HPDE6-E6E7 (cell line): Measurements from ENCODE around the gene ITGB3BP.
"Not testable (repeated sequence)": the region's sequence is repeated elsewhere in the genome, so short reads cannot be mapped to it uniquely, and the experiment has no call there.

Experiments used
- DNase-seq: peaks from one replicate; pipeline ENCODE4 v3.0.0; 2011; ENCODE audit warnings: missing footprints; ENCODE audit errors: extremely low spot score

The ITGB3BP gene

GRCh38 chr1:63506782-63507181 lies 16.2 kb downstream of the ITGB3BP start:
- DNase-seq: no peak

GRCh38 chr1:63501256-63501655 lies 21.8 kb downstream of the ITGB3BP start:
- no peak for DNase-seq

DNA sequence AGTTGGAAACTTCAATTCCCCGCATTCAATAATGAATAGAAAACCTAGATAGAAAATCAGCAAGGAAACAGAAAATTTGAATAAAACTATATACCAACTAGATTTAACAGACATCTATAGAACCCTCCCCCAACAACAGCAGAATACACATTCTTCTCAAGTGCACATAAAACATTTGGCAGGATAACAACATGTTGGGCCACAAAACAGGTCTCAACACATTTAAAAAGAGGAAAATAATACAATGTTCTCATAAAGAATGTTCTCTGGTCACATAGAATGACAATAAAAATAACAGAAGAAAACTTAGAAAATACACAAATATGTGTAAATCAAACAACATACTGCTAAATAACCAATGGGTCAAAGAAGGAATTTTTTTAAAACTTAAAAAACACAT lies 24.9 kb downstream of the ITGB3BP start:
- no peak for DNase-seq

DNA sequence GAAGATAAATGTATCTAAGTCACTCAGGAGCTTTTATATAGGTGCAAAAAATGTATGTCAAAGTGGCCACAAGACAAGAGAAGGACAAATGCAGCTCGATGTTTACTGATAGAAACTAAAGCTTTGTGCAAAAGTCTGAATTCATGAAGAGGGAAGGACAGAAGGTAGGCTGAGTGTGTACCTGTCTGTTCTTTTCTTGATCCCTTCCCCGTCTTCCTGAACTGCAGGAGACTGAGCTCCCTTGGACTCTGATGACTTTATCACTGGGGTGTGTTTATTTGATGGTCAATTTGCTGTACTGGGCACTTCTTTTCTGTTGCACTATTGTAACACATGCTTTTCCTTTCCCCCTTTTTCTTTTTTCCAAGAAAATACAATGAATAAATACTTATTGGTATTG lies 25.4 kb downstream of the ITGB3BP start:
- DNase-seq: no peak

- DNase-seq: no peak
Observed at GRCh38 chr1:63487336-63488065, 35.5 kb downstream of the ITGB3BP start.

- no peak for DNase-seq
Observed at GRCh38 chr1:63486629-63487028, 36.4 kb downstream of the ITGB3BP start.

DNA sequence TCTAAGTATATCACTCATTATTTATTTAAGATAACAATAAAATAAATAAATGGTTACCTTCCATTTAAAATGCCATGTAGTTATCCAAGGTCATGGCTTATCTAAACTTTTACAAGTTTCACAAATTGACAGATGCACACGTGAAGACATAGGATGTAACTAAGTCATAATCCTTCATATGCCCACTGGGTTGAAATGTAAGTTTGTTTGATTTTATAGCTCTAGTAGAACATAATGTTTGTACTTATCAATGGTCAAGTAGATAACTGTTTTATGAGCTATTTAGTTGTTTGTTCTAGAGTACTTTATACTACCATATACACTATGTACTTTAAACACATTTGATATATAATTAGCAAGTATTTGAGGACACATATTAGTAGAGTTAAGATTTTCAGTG lies 43.0 kb downstream of the ITGB3BP start:
- DNase-seq: no peak

DNA sequence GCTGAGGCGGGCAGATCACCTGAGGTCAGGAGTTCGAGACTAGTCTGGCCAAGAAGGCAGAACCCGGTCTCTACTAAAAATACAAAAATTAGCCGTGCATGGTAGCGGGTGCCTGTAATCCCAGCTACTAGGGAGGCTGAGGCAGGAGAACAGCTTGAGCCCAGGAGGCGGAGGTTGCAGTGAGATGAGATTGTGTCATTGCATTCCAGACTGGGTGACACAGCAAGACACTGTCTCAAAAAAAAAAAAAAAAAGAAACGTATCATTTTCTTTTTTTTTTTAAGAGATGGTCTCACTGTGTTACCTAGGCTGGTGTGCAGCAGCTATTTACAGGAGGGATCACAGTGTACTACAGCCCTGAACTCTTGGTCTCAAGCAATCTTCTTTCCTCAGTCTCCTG lies 47.3 kb downstream of the ITGB3BP start:
- DNase-seq: no peak

- DNase-seq: not testable (repeated sequence)
Observed at GRCh38 chr1:63468683-63469082, 54.3 kb downstream of the ITGB3BP start.

DNA sequence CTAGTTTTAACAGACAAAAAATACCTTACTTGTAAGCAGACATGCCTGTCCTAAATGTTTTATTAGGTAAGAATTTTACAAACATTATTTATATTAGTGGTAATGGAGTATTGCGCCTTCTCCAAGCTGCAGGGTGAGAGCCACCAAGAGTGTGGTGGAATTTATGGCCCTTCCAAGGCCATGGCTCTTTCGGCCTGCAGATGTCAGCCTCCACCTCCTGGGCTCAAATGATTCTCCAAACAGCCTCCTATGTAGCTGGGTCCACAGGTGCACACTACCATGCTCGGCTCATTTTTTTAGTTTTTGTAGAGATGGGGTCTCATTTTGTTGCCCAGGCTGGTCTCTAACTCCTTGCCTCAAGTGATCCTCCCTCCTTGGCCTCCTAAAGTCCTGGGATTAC lies 56.3 kb downstream of the ITGB3BP start:
- no peak for DNase-seq

DNA sequence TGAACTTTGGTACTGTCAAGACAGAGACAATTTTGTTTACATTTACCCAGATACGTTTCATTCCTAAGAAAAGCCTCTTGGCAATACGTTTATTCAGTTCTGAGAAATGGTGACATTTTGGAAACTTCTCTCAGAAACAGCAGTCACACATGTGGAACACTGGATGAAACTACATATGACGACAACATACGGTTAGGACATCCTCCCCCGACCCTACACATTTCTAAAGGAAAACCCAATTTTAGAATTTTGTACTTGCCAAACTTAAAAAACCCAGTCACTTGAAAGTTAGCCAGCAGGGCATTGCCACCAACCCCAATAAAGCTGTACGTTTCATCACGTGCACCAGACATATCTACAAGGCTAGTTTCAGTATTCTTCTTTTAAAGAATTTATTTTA lies 56.8 kb downstream of the ITGB3BP start:
- DNase-seq: no peak

- peak; percentile 3 for DNase-seq
Observed at GRCh38 chr1:63463248-63463647, 59.8 kb downstream of the ITGB3BP start.

GRCh38 chr1:63461661-63462230 lies 61.3 kb downstream of the ITGB3BP start:
- DNase-seq: no peak

GRCh38 chr1:63458750-63459149 lies 64.3 kb downstream of the ITGB3BP start:
- DNase-seq: no peak

DNA sequence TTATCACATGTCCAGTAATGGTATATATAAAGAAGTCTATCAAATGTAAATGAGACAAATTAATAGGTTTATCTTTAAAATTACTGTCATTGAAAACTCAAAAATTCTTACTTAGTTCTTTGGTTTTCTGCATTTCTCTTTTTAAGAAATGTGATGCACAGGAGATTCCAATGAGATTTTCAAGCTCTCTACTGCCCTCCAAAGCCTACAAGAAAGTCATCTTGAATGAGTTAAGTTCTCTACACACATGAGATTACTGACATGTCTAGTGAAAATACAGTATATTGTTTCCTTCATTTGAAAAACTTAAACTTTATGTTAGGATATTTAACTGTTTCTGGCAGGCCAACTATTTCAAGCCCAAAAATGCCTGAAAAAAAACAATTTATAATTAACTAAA lies 68.8 kb downstream of the ITGB3BP start:
- DNase-seq: no peak

GRCh38 chr1:63453232-63453631 lies 69.8 kb downstream of the ITGB3BP start:
- DNase-seq: no peak

DNA sequence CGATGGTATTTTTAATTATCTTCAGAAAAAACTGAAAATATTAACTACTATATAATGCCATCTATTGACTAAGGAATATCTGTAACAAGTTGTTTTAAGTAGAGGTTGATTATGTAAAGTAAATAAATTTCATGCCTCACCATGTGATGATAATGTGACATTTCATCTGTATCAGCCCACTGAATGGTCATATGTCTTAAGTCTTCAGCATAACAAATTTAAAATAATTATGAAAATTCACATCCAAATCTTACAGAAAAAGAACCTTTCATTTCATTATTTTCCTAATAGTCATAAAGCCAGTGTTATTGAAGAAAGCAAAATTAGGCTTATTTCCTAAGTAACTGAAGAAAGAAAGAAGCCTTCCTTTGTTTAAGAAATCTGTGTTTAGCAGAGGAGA lies 72.6 kb downstream of the ITGB3BP start:
- DNase-seq: no peak

DNA sequence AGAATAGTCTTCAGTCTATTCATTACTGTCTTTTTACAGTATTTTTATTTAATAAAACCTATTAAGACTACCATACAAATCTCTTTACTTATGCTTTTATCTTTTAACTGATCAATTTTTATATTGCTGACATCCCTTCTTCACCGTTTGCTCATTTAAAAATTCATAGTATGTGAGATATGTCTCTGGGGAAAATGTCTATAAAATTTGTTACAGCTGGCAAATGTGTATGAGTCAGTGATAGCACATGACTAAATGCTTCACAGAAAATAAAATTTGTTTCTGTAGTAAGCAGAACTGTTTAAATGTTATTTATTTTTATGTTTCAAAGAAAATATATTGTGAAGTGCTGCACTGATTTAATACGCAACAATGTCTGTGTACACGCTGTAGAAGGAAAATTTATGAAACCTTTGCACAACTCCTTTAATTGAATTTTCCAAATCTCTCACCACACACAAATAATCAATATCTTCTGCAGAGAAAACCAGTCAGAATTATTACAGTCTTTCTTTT lies 74.2 kb downstream of the ITGB3BP start:
- DNase-seq: no peak

GRCh38 chr1:63442141-63442475 lies 80.9 kb downstream of the ITGB3BP start:
- DNase-seq: no peak

DNA sequence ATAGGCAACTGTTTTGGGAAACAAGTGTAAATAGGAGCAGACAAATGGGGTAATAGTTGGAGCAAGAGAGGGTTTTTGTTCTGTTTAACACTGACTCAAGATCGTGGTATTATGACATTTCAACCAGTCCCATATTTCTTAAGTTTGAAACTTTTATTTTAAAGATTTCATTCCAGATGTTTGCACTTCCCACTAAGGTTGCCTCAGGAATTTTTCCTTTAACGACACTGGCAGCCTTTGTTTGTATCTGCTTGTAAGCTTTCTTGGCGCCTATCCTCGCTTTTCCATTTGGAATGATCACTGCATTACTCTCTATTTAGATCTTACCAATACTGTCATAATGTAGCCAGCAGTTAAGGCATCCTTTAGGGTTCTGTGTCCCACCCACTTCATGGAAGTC lies 87.9 kb downstream of the ITGB3BP start:
- DNase-seq: no peak

DNA sequence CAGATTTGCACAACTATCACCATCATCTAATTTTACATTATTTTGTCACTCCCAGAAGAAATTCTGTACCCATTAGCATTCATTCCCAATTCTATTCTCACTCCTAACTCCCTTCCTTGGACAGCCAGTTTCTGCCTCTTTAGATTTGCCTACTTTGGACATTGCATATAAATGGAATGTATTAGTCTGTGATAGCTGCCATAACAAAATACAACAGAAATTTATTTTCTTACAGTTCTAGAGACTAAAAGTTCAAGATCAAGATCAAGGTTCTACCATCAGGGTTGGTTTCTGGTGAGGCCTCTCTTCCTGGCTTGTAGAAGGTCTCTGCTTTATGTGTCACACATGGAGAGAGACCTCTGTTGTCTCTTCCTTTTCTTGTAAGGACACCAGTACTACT lies 93.7 kb downstream of the ITGB3BP start:
- no peak for DNase-seq

GRCh38 chr1:63428815-63429214 lies 94.2 kb downstream of the ITGB3BP start:
- no peak for DNase-seq

DNA sequence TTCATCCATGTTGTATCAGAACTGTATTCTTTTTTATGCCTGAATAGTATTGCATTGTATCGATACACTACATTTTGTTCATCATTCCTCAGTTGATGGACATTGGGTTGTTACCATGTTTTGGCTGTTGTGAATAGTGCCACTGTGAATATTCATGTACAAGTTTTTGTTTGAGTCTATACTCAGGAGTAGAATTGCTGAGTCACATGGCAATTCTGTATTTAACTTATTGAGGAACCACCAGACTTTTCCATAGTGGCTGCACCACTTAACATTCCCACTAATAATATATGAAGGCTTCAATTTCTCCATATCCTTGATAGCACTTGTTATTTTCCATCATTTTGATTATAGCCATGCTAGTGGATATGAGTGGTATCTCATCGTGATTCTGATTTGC lies 99.4 kb downstream of the ITGB3BP start:
- no peak for DNase-seq

- DNase-seq: not testable (repeated sequence)
Observed at GRCh38 chr1:63420746-63421145, 102.3 kb downstream of the ITGB3BP start.
